IMR-90 (cell line): ENCODE results near the gene COL24A1. TPM values are rescaled to one million over a fixed set of nuclear protein-coding genes. Genes with fewer than 3 reads are reported as not detected.

Experiments
- ATAC-seq: fragments of 200-7000 bp; cut with Tn5 transposase; 2 replicates; pipeline ENCODE4 v1.9.1; 2020; ENCODE audit warnings: low read depth, mild to moderate bottlenecking, moderate library complexity
- BruUV-seq: library from RNA; stranded (reverse); fragments of 400-500 nt; replicated peaks from 2 replicates; lab custom pipeline; 2021; lab: Mats Ljungman, UMichigan
- CTCF ChIA-PET: fragments of 300-600 bp; formaldehyde crosslinking; extraction: SDS; loops from one replicate; lab custom pipeline; 2021; ENCODE audit warnings: antibody characterized with exemption; lab: Yijun Ruan, JAX
- POLR2A ChIA-PET: fragments of 300-600 bp; sonication (Branson Sonifier 250); formaldehyde crosslinking; loops from one replicate; lab custom pipeline; 2022; ENCODE audit warnings: antibody characterized with exemption; ENCODE audit not compliant: unreplicated experiment; lab: Charles Lee
- DNase-seq: peaks from one replicate; pipeline ENCODE4 v3.0.0; 2013
- H2AFZ ChIP-seq: replicated peaks from 2 replicates; pipeline ENCODE3; 2013; ENCODE audit warnings: low read length, mild to moderate bottlenecking; ENCODE audit not compliant: poor library complexity
- H2AK5ac ChIP-seq: 2 replicates; pipeline ENCODE4 v1.6.1; 2013; ENCODE audit warnings: low read depth, low read length, inconsistent platforms
- H2AK9ac ChIP-seq: replicated peaks from 2 replicates; pipeline ENCODE3; 2013; ENCODE audit warnings: mild to moderate bottlenecking, low read depth, low read length, moderate library complexity; ENCODE audit not compliant: poor library complexity
- H2BK120ac ChIP-seq: 2 replicates; pipeline ENCODE4 v1.6.1; 2013; ENCODE audit warnings: low read depth, low read length, inconsistent platforms
- H2BK15ac ChIP-seq: 3 replicates; pipeline ENCODE4 v1.6.1; 2013; ENCODE audit warnings: low read depth, low read length, inconsistent platforms
- H2BK20ac ChIP-seq: 2 replicates; pipeline ENCODE4 v1.6.1; 2013; ENCODE audit warnings: low read depth, mild to moderate bottlenecking, inconsistent platforms, low read length, moderate library complexity
- H2BK5ac ChIP-seq: 2 replicates; pipeline ENCODE4 v1.6.1; 2013; ENCODE audit warnings: mild to moderate bottlenecking, low read depth, low read length, inconsistent platforms; ENCODE audit not compliant: poor library complexity, severe bottlenecking
- H3K14ac ChIP-seq: replicated peaks from 2 replicates; pipeline ENCODE4 v1.6.1; 2013; ENCODE audit warnings: low read depth, low read length, inconsistent platforms
- H3K18ac ChIP-seq: 2 replicates; pipeline ENCODE4 v1.6.1; 2013; ENCODE audit warnings: low read depth, low read length, control low read depth
- H3K23ac ChIP-seq: 2 replicates; pipeline ENCODE4 v1.6.1; 2013; ENCODE audit warnings: low read depth, low read length, inconsistent platforms
- H3K27ac ChIP-seq: 2 replicates; pipeline ENCODE4 v1.5.1; 2013; ENCODE audit warnings: mild to moderate bottlenecking, control low read depth, low read length; ENCODE audit not compliant: insufficient read depth
- H3K27me3 ChIP-seq: 2 replicates; pipeline ENCODE4 v1.6.1; 2013; ENCODE audit warnings: low read length; ENCODE audit not compliant: control insufficient read depth, insufficient read depth
- H3K36me3 ChIP-seq: 2 replicates; pipeline ENCODE4 v1.6.1; 2013; ENCODE audit warnings: low read length, mixed read lengths; ENCODE audit not compliant: control insufficient read depth, insufficient read depth
- H3K4ac ChIP-seq: 2 replicates; pipeline ENCODE4 v1.6.1; 2013; ENCODE audit warnings: low read depth, low read length, inconsistent platforms
- H3K4me1 ChIP-seq: 2 replicates; pipeline ENCODE4 v1.6.1; 2013; ENCODE audit warnings: low read length, mixed read lengths; ENCODE audit not compliant: control insufficient read depth, insufficient read depth
- H3K4me2 ChIP-seq: 2 replicates; pipeline ENCODE4 v1.6.1; 2013; ENCODE audit warnings: low read depth, mild to moderate bottlenecking, control low read depth, low read length, moderate library complexity
- H3K4me3 ChIP-seq: 2 replicates; pipeline ENCODE4 v1.5.1; 2013; ENCODE audit warnings: low read depth, mild to moderate bottlenecking, control low read depth, low read length, moderate library complexity; ENCODE audit not compliant: insufficient read depth
- H3K56ac ChIP-seq: 2 replicates; pipeline ENCODE4 v1.6.1; 2013; ENCODE audit warnings: low read length, inconsistent platforms; ENCODE audit not compliant: insufficient read depth; ENCODE audit errors: extremely low read depth
- H3K79me1 ChIP-seq, 2 experiments: 2 replicates each; pipeline ENCODE4 v1.6.1; 2013; ENCODE audit warnings: low read length in 2 of 2, inconsistent platforms in 1 of 2, low read depth in 1 of 2
- H3K9ac ChIP-seq: 2 replicates; pipeline ENCODE4 v1.6.1; 2013; ENCODE audit warnings: low read depth, low read length, control low read depth
- H3K9me1 ChIP-seq: 2 replicates; pipeline ENCODE4 v1.6.1; 2013; ENCODE audit warnings: low read length, inconsistent platforms; ENCODE audit not compliant: insufficient read depth
- H3K9me3 ChIP-seq: 2 replicates; pipeline ENCODE4 v1.6.1; 2013; ENCODE audit warnings: low read length; ENCODE audit not compliant: control insufficient read depth, insufficient read depth
- H4K20me1 ChIP-seq: 2 replicates; pipeline ENCODE4 v1.6.1; 2013; ENCODE audit warnings: low read length, inconsistent platforms; ENCODE audit not compliant: insufficient read depth
- H4K5ac ChIP-seq: 2 replicates; pipeline ENCODE4 v1.6.1; 2013; ENCODE audit warnings: mild to moderate bottlenecking, low read depth, low read length, control low read depth
- H4K8ac ChIP-seq, 2 experiments: 2 replicates each; pipeline ENCODE4 v1.6.1; 2013; ENCODE audit warnings: low read depth in 2 of 2, low read length in 2 of 2, control low read depth in 1 of 2, inconsistent platforms in 1 of 2
- H4K91ac ChIP-seq: 2 replicates; pipeline ENCODE4 v1.6.1; 2013; ENCODE audit warnings: low read depth, low read length, inconsistent platforms; ENCODE audit not compliant: insufficient read depth
- BHLHE40 ChIP-seq: fragments of 150-350 bp; IDR thresholded peaks from 2 replicates; pipeline ENCODE4 v1.6.1; 2016; ENCODE audit warnings: mild to moderate bottlenecking, low read depth, low read length
- CHD1 ChIP-seq: IDR thresholded peaks from 2 replicates; pipeline ENCODE4 v1.6.1; 2012; ENCODE audit warnings: low read depth, low read length, improper control_type of control experiment
- POLR2A ChIP-seq: IDR thresholded peaks from 2 replicates; pipeline ENCODE4 v1.6.1; 2012; ENCODE audit warnings: mild to moderate bottlenecking, low read depth, low read length
- RAD21 ChIP-seq: IDR thresholded peaks from 2 replicates; pipeline ENCODE4 v1.6.1; 2012; ENCODE audit warnings: low read length, improper control_type of control experiment
- RCOR1 ChIP-seq: IDR thresholded peaks from 2 replicates; pipeline ENCODE4 v1.6.1; 2012; ENCODE audit warnings: mild to moderate bottlenecking, low read length, improper control_type of control experiment; ENCODE audit not compliant: insufficient replicate concordance
- RFX5 ChIP-seq: IDR thresholded peaks from 2 replicates; pipeline ENCODE4 v1.8.0; 2012; ENCODE audit warnings: low read depth, mild to moderate bottlenecking, low read length, moderate library complexity
- SMC3 ChIP-seq: fragments of 150-350 bp; IDR thresholded peaks from 2 replicates; pipeline ENCODE4 v1.6.1; 2016; ENCODE audit warnings: low read depth, mild to moderate bottlenecking, antibody characterized with exemption, low read length, moderate library complexity
- WGBS, 2 experiments: methylation state at CpG; one replicate each; pipeline versions ENCODE4 v1.1.5 to v1.1.7; 2013; ENCODE audit warnings: missing lambda C conversion rate in 2 of 2; ENCODE audit not compliant: insufficient read length in 1 of 2; ENCODE audit errors: extremely low coverage in 2 of 2; 5-methylcytosine and 5-hydroxymethylcytosine counted together
- dilution Hi-C: fragments of 300-500 bp; cut with HindIII; formaldehyde crosslinking; loops from one replicate; pipeline ENCODE4 v1.14.3; 2018; ENCODE audit warnings: low sequenced_read_pairs; ENCODE audit not compliant: unreplicated experiment
- in situ Hi-C: fragments of 300-500 bp; cut with MboI; formaldehyde crosslinking; loops from 3 replicates; pipeline ENCODE4 v1.14.3; 2019; ENCODE audit warnings: low sequenced_read_pairs, inconsistent platforms, mixed read lengths
- intact Hi-C: fragments of 100-400 bp; cut with micrococcal nuclease; formaldehyde crosslinking; loops from 2 replicates; pipeline ENCODE4 v1.10.0; 2022
- polyA plus RNA-seq, 3 experiments: library from polyadenylated mRNA; depleted of rRNA; stranded (reverse); fragments of >200 nt; gene quantifications; 2 replicates each; pipeline ENCODE4 v1.2.3, GENCODE V29; 2012; ENCODE audit warnings: low replicate concordance in 1 of 3
- total RNA-seq: library from RNA; depleted of rRNA; stranded (reverse); fragments of >200 nt; gene quantifications from 2 replicates; pipeline ENCODE4 v1.2.3, GENCODE V29; 2012
- TF ChIP-seq, protein P1 (sequence below): fragments of 150-350 bp; IDR thresholded peaks from 2 replicates; pipeline ENCODE4 v1.6.1; 2016; ENCODE audit warnings: low read depth, mild to moderate bottlenecking, low read length, moderate library complexity, borderline replicate concordance
- TF ChIP-seq, protein P2 (sequence below): conservative IDR thresholded peaks from 2 replicates; pipeline ENCODE4 v1.5.1; 2012; ENCODE audit warnings: mild to moderate bottlenecking, low read depth, low read length, improper control_type of control experiment

The COL24A1 gene
- total and polyA plus RNA-seq, 2 of the 4 experiments (the other 2 are of a cell fraction), result 1.4 to 2.2 TPM

DNA sequence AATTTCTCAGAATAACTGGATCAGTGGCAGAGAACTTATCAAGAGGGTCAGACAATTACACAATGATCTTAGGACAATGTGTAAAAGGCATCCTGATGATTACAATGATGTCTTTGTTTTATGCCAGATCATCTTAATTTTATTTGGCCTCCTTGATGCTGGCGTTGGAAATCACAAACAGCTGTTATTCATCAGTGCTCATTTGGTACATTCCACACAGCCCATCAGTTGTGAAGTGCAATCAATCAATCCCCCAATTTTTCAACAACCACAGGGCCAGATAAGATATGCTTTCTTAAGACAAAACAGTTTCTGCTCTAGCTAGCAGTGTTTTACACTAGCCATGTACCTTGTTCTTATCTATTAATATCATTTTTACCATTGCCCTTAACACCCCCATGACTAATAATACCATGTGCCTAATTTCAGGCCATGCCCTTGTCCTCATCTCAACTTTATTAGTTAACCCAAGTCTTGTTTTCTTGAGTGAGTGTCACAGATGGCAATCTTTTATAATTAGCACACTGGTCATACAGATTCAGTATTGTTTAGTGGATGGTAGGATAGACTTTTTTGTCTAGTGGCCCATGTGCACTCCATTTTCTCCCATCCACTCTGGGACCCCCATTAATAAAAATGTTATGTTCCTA, 40.8 kb upstream of the COL24A1 start:
- no peak overlapping the region for H2AFZ ChIP-seq
- no peak overlapping the region for H3K9ac ChIP-seq
- no peak overlapping the region for H2BK15ac ChIP-seq
- no peaks in the 10 kb centered on the region for H3K36me3 ChIP-seq
- H4K8ac ChIP-seq, result no peak overlapping the region
- no peak for DNase-seq
- TF ChIP-seq, protein P1, sequence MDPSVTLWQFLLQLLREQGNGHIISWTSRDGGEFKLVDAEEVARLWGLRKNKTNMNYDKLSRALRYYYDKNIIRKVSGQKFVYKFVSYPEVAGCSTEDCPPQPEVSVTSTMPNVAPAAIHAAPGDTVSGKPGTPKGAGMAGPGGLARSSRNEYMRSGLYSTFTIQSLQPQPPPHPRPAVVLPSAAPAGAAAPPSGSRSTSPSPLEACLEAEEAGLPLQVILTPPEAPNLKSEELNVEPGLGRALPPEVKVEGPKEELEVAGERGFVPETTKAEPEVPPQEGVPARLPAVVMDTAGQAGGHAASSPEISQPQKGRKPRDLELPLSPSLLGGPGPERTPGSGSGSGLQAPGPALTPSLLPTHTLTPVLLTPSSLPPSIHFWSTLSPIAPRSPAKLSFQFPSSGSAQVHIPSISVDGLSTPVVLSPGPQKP, result no peak
- TF ChIP-seq RFX5, result no peak
- no peak for TF ChIP-seq POLR2A
- no peak for TF ChIP-seq CHD1
- no peak for TF ChIP-seq RCOR1
- TF ChIP-seq BHLHE40, result no peak
- no peak for TF ChIP-seq RAD21
- no peak for TF ChIP-seq SMC3
- TF ChIP-seq, protein P2, sequence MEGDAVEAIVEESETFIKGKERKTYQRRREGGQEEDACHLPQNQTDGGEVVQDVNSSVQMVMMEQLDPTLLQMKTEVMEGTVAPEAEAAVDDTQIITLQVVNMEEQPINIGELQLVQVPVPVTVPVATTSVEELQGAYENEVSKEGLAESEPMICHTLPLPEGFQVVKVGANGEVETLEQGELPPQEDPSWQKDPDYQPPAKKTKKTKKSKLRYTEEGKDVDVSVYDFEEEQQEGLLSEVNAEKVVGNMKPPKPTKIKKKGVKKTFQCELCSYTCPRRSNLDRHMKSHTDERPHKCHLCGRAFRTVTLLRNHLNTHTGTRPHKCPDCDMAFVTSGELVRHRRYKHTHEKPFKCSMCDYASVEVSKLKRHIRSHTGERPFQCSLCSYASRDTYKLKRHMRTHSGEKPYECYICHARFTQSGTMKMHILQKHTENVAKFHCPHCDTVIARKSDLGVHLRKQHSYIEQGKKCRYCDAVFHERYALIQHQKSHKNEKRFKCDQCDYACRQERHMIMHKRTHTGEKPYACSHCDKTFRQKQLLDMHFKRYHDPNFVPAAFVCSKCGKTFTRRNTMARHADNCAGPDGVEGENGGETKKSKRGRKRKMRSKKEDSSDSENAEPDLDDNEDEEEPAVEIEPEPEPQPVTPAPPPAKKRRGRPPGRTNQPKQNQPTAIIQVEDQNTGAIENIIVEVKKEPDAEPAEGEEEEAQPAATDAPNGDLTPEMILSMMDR, result no peak
- no peak overlapping the region for H3K4ac ChIP-seq
- H4K5ac ChIP-seq, result no peak overlapping the region
- no peaks in the 10 kb centered on the region for H3K79me1 ChIP-seq
- H3K23ac ChIP-seq, result no peak overlapping the region
- no peak overlapping the region for H2BK120ac ChIP-seq
- dilution Hi-C loops, result no loop called here
- H3K18ac ChIP-seq, result no peak overlapping the region
- intact Hi-C loops, result no loop called here
- H4K20me1 ChIP-seq, result no peaks in the 10 kb centered on the region
- H3K4me1 ChIP-seq, result no peaks in the 10 kb centered on the region
- H2AK9ac ChIP-seq, result no peak overlapping the region
- no peak overlapping the region for H3K4me3 ChIP-seq
- no peak overlapping the region for H2AK5ac ChIP-seq
- H3K14ac ChIP-seq, result no peak overlapping the region
- H4K91ac ChIP-seq, result no peak overlapping the region
- no peak overlapping the region for H2BK5ac ChIP-seq
- H3K56ac ChIP-seq, result no peak overlapping the region
- H3K4me2 ChIP-seq, result no peak overlapping the region
- H3K27ac ChIP-seq, result no peak overlapping the region
- H2BK20ac ChIP-seq, result no peak overlapping the region
- H3K9me3 ChIP-seq, result no peaks in the 10 kb centered on the region
- no peaks in the 10 kb centered on the region for H3K27me3 ChIP-seq
- BruUV-seq, result no TSS peak
- POLR2A ChIA-PET, result no interaction called here
- no peaks in the 10 kb centered on the region for H3K9me1 ChIP-seq
- no CpG with 5 or more reads among the region's 1 CpG for WGBS, 2 experiments
- ATAC-seq, result no peak
- in situ Hi-C loops, result no loop called here
- CTCF ChIA-PET, result interaction anchor here (0.6 kb wide), 1 partner anchor 507 kb away, joined by 3 read pairs; no protein-coding TSS in a partner anchor
